Liver (tissue), 9 donors: Measurements from ENCODE around the gene ZSCAN25. TPM values are rescaled to one million over a fixed set of nuclear protein-coding genes. Genes with fewer than 3 reads are reported as not detected.

Experiments used
- DNase-seq: peaks from one replicate; pipeline ENCODE4 v3.0.0-alpha.2; 2017; ENCODE audit warnings: low spot score
- H3K27ac ChIP-seq, 2 donors: one replicate each; pipeline ENCODE4 v1.7.0; 2013; ENCODE audit warnings: inconsistent platforms in 2 of 2, low read length in 2 of 2, control low read depth in 1 of 2, low read depth in 1 of 2, mild to moderate bottlenecking in 1 of 2
- H3K27me3 ChIP-seq, 4 donors: one replicate each; pipeline versions ENCODE4 v1.6.1 to v1.7.0; 2013; ENCODE audit warnings: low read length in 3 of 4, inconsistent platforms in 1 of 4, mild to moderate bottlenecking in 1 of 4, moderate library complexity in 1 of 4; ENCODE audit not compliant: control insufficient read depth in 4 of 4, insufficient read depth in 4 of 4
- H3K36me3 ChIP-seq, 4 donors: one replicate each; pipeline versions ENCODE4 v1.6.1 to v1.7.0; 2013; ENCODE audit warnings: low read length in 3 of 4, mild to moderate bottlenecking in 3 of 4, low read depth in 1 of 4, moderate library complexity in 1 of 4; ENCODE audit not compliant: control insufficient read depth in 4 of 4, insufficient read depth in 3 of 4
- H3K4me1 ChIP-seq, 4 donors: one replicate each; pipeline versions ENCODE4 v1.6.1 to v1.7.0; 2013; ENCODE audit warnings: low read length in 3 of 4, mild to moderate bottlenecking in 3 of 4, moderate library complexity in 1 of 4; ENCODE audit not compliant: control insufficient read depth in 4 of 4, insufficient read depth in 4 of 4
- H3K4me3 ChIP-seq, 3 donors: one replicate each; pipeline versions ENCODE4 v1.6.1 to v1.7.0; 2013; ENCODE audit warnings: low read length in 3 of 3, control low read depth in 1 of 3, low read depth in 1 of 3, mild to moderate bottlenecking in 1 of 3
- H3K9ac ChIP-seq, 2 donors: one replicate each; pipeline ENCODE4 v1.7.0; 2013; ENCODE audit warnings: low read length in 2 of 2, mild to moderate bottlenecking in 2 of 2, moderate library complexity in 2 of 2, control low read depth in 1 of 2, low read depth in 1 of 2
- H3K9me3 ChIP-seq, 4 donors: one replicate each; pipeline versions ENCODE4 v1.6.1 to v1.7.0; 2013; ENCODE audit warnings: low read length in 3 of 4; ENCODE audit not compliant: control insufficient read depth in 4 of 4
- EGR1 ChIP-seq, 2 donors: IDR thresholded peaks; 2 replicates each; pipeline ENCODE4 v1.6.1; 2016 to 2018; ENCODE audit warnings: antibody characterized with exemption in 2 of 2, low read depth in 2 of 2
- FOXA1 ChIP-seq: IDR thresholded peaks from 2 replicates; pipeline ENCODE4 v1.6.1; 2016; ENCODE audit warnings: antibody characterized with exemption
- FOXA2 ChIP-seq: IDR thresholded peaks from 2 replicates; pipeline ENCODE4 v1.6.1; 2016; ENCODE audit warnings: antibody characterized with exemption
- GABPA ChIP-seq, 2 donors: IDR thresholded peaks in 1 of 2; conservative IDR thresholded peaks in 1 of 2; 2 replicates each; pipeline ENCODE4 v1.6.1; 2016; ENCODE audit warnings: antibody characterized with exemption in 2 of 2, mild to moderate bottlenecking in 1 of 2, moderate library complexity in 1 of 2
- HNF4A ChIP-seq, 2 donors: conservative IDR thresholded peaks; 2 replicates each; pipeline ENCODE4 v1.6.1; 2016; ENCODE audit warnings: antibody characterized with exemption in 2 of 2, mild to moderate bottlenecking in 2 of 2
- HNF4G ChIP-seq: IDR thresholded peaks from 2 replicates; pipeline ENCODE4 v1.6.1; 2016; ENCODE audit warnings: antibody characterized with exemption
- JUND ChIP-seq, 2 donors: IDR thresholded peaks; 2 replicates each; pipeline ENCODE4 v1.6.1; 2016; ENCODE audit warnings: antibody characterized with exemption in 2 of 2
- NR2F2 ChIP-seq: IDR thresholded peaks from 2 replicates; pipeline ENCODE4 v1.6.1; 2016; ENCODE audit warnings: antibody characterized with exemption
- RAD21 ChIP-seq, 2 donors: IDR thresholded peaks; 2 replicates each; pipeline ENCODE4 v1.6.1; 2016; ENCODE audit warnings: antibody characterized with exemption in 2 of 2, mild to moderate bottlenecking in 2 of 2
- RXRA ChIP-seq, 2 donors: IDR thresholded peaks; 2 replicates each; pipeline ENCODE4 v1.6.1; 2017 to 2018; ENCODE audit warnings: antibody characterized with exemption in 2 of 2, mild to moderate bottlenecking in 1 of 2
- SP1 ChIP-seq: IDR thresholded peaks from 2 replicates; pipeline ENCODE4 v1.6.1; 2018; ENCODE audit warnings: antibody characterized with exemption, mild to moderate bottlenecking
- TAF1 ChIP-seq: conservative IDR thresholded peaks from 2 replicates; pipeline ENCODE4 v1.6.1; 2016; ENCODE audit warnings: antibody characterized with exemption, mild to moderate bottlenecking
- YY1 ChIP-seq: IDR thresholded peaks from 2 replicates; pipeline ENCODE4 v1.6.1; 2016; ENCODE audit warnings: antibody characterized with exemption, mild to moderate bottlenecking
- WGBS: extraction: QIAGEN DNeasy Blood & Tissue Kit; methylation state at CpG from one replicate; pipeline ENCODE4 v1.1.7; 2013; 5-methylcytosine and 5-hydroxymethylcytosine counted together
- polyA plus RNA-seq, 2 donors: library from polyadenylated mRNA; stranded (reverse) in 1 of 2; unstranded in 1 of 2; fragments of 200-250 nt in 1 of 2; fragments of >200 nt in 1 of 2; fragmentation: Nextera tagmentation in 1 of 2; extraction: Ambion mirVana in 1 of 2; gene quantifications; one replicate each; pipeline versions ENCODE4 v1.2.1 to v1.2.3, GENCODE V29; 2013 to 2015
- total RNA-seq, 2 donors: library from RNA; depleted of rRNA; stranded (reverse); fragments of >200 nt; gene quantifications; one replicate each; pipeline ENCODE4 v1.2.3, GENCODE V29; 2014
- TF ChIP-seq, protein P1 (sequence below): IDR thresholded peaks from 2 replicates; pipeline ENCODE4 v1.6.1; 2016; ENCODE audit warnings: antibody characterized with exemption
- TF ChIP-seq, protein P2 (sequence below): fragments of 150-350 bp; IDR thresholded peaks from 2 replicates; pipeline ENCODE4 v1.5.1; 2017; ENCODE audit warnings: improper control_type of control experiment, low read depth, low read length; ENCODE audit not compliant: missing input control
- TF ChIP-seq, protein P3 (sequence below): IDR thresholded peaks from 2 replicates; pipeline ENCODE4 v1.6.1; 2016; ENCODE audit warnings: antibody characterized with exemption, mild to moderate bottlenecking
- TF ChIP-seq, protein P4 (sequence below): IDR thresholded peaks from 2 replicates; pipeline ENCODE4 v1.6.1; 2016; ENCODE audit warnings: antibody characterized with exemption
- TF ChIP-seq, protein P5 (sequence below): IDR thresholded peaks from 2 replicates; pipeline ENCODE4 v1.6.1; 2016; ENCODE audit warnings: antibody characterized with exemption
- donor health status: healthy.
- donor health status: healthy.
- donor health status: healthy.
- donor health status: healthy.
- donor health status: healthy.

The ZSCAN25 gene
- total and polyA plus RNA-seq, 4 donors, result 2.3 to 11.0 (median 5.9) TPM

DNA sequence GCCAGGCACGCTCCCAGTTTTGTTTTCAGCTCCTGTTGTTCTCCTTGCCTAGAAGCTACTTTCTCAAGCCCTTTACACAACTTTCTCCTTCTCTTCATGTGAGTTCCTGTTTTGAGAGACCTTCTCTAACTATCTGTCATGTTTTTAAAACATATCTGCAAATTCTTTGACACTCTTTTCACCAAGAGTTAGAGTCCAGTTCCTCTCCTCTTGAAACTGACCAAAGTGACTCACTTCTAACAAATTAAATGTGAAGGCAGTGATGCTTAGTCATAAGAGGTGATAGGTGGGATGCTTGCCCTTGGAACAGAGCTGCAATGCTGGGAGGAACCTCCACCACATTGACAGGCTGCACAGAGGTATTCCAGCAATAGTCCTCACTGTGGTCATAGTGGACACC is 25.3 kb downstream of the ZSCAN25 start:
- Histone ChIP-seq H3K4me3 (no peak overlapping the region), H3K9ac (no peak overlapping the region), H3K36me3 (no peaks in the 10 kb centered on the region), H3K9me3 (no peaks in the 10 kb centered on the region), H3K4me1 (no peaks in the 10 kb centered on the region), H3K27me3 (no peaks in the 10 kb centered on the region), H3K27ac (no peak overlapping the region)
- 92% methylated on average over 1 of the region's 1 CpG for WGBS
- no peak for DNase-seq
- TF ChIP-seq FOXA2, result no peak
- no peak for TF ChIP-seq HNF4A (conservative IDR thresholded peaks at IDR 0.05)
- no peak for TF ChIP-seq YY1
- TF ChIP-seq RAD21 (IDR thresholded peaks at IDR 0.05), result no peak
- TF ChIP-seq, protein P1, sequence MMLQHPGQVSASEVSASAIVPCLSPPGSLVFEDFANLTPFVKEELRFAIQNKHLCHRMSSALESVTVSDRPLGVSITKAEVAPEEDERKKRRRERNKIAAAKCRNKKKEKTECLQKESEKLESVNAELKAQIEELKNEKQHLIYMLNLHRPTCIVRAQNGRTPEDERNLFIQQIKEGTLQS, result no peak
- TF ChIP-seq RXRA (IDR thresholded peaks at IDR 0.05), result no peak

DNA sequence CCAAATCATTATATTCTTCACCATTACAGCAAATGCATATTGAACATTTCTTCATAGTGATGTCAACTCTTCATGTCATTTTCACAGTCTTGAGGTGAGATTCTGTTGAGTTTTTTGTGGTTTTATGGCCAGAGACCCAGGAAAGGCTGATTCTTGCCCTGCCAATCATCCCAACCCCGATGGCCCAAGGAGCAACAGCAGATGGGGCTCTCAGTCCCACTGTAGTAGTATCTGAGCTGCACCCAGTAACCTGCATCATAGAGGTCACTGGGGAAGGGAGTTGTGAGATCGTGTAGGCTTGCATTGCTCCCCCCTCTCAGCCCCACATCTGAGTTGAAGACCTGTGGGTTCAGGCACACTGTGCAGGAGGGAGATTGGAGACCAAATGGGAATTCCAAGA is 26.7 kb downstream of the ZSCAN25 start:
- WGBS, result 88% methylated on average over 2 of the region's 2 CpGs
- Histone ChIP-seq H3K36me3 (peaks cover 0 to 10% (median 5%) of the 10 kb centered on the region in 4 donors), H3K4me1 (no peaks in the 10 kb centered on the region), H3K27ac (no peak overlapping the region), H3K9ac (no peak overlapping the region), H3K9me3 (no peaks in the 10 kb centered on the region), H3K4me3 (no peak overlapping the region), H3K27me3 (no peaks in the 10 kb centered on the region)
- no peak for TF ChIP-seq SP1
- no peak for TF ChIP-seq FOXA2
- TF ChIP-seq JUND (IDR thresholded peaks at IDR 0.05), result no peak
- TF ChIP-seq, protein P2, sequence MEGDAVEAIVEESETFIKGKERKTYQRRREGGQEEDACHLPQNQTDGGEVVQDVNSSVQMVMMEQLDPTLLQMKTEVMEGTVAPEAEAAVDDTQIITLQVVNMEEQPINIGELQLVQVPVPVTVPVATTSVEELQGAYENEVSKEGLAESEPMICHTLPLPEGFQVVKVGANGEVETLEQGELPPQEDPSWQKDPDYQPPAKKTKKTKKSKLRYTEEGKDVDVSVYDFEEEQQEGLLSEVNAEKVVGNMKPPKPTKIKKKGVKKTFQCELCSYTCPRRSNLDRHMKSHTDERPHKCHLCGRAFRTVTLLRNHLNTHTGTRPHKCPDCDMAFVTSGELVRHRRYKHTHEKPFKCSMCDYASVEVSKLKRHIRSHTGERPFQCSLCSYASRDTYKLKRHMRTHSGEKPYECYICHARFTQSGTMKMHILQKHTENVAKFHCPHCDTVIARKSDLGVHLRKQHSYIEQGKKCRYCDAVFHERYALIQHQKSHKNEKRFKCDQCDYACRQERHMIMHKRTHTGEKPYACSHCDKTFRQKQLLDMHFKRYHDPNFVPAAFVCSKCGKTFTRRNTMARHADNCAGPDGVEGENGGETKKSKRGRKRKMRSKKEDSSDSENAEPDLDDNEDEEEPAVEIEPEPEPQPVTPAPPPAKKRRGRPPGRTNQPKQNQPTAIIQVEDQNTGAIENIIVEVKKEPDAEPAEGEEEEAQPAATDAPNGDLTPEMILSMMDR, result no peak
- TF ChIP-seq GABPA (IDR thresholded peaks at IDR 0.05 in 1 of 2, conservative IDR thresholded peaks at IDR 0.05 in 1 of 2), result no peak
- TF ChIP-seq, protein P1, result no peak
- TF ChIP-seq, protein P3, sequence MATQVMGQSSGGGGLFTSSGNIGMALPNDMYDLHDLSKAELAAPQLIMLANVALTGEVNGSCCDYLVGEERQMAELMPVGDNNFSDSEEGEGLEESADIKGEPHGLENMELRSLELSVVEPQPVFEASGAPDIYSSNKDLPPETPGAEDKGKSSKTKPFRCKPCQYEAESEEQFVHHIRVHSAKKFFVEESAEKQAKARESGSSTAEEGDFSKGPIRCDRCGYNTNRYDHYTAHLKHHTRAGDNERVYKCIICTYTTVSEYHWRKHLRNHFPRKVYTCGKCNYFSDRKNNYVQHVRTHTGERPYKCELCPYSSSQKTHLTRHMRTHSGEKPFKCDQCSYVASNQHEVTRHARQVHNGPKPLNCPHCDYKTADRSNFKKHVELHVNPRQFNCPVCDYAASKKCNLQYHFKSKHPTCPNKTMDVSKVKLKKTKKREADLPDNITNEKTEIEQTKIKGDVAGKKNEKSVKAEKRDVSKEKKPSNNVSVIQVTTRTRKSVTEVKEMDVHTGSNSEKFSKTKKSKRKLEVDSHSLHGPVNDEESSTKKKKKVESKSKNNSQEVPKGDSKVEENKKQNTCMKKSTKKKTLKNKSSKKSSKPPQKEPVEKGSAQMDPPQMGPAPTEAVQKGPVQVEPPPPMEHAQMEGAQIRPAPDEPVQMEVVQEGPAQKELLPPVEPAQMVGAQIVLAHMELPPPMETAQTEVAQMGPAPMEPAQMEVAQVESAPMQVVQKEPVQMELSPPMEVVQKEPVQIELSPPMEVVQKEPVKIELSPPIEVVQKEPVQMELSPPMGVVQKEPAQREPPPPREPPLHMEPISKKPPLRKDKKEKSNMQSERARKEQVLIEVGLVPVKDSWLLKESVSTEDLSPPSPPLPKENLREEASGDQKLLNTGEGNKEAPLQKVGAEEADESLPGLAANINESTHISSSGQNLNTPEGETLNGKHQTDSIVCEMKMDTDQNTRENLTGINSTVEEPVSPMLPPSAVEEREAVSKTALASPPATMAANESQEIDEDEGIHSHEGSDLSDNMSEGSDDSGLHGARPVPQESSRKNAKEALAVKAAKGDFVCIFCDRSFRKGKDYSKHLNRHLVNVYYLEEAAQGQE, result no peak
- TF ChIP-seq RAD21 (IDR thresholded peaks at IDR 0.05), result no peak
- TF ChIP-seq, protein P4, sequence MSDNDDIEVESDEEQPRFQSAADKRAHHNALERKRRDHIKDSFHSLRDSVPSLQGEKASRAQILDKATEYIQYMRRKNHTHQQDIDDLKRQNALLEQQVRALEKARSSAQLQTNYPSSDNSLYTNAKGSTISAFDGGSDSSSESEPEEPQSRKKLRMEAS, result no peak
- TF ChIP-seq YY1, result no peak
- TF ChIP-seq, protein P5, sequence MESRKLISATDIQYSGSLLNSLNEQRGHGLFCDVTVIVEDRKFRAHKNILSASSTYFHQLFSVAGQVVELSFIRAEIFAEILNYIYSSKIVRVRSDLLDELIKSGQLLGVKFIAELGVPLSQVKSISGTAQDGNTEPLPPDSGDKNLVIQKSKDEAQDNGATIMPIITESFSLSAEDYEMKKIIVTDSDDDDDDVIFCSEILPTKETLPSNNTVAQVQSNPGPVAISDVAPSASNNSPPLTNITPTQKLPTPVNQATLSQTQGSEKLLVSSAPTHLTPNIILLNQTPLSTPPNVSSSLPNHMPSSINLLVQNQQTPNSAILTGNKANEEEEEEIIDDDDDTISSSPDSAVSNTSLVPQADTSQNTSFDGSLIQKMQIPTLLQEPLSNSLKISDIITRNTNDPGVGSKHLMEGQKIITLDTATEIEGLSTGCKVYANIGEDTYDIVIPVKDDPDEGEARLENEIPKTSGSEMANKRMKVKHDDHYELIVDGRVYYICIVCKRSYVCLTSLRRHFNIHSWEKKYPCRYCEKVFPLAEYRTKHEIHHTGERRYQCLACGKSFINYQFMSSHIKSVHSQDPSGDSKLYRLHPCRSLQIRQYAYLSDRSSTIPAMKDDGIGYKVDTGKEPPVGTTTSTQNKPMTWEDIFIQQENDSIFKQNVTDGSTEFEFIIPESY, result no peak
- TF ChIP-seq NR2F2, result no peak
- TF ChIP-seq HNF4A (conservative IDR thresholded peaks at IDR 0.05), result no peak
- no peak for TF ChIP-seq FOXA1
- TF ChIP-seq TAF1, result no peak
- TF ChIP-seq RXRA (IDR thresholded peaks at IDR 0.05), result no peak
- TF ChIP-seq HNF4G, result no peak
- no peak for TF ChIP-seq EGR1 (IDR thresholded peaks at IDR 0.05; ENCODE audit: low read depth in 2 of 2)
- DNase-seq, result no peak
